Hepatocyte (in vitro differentiated cells): ENCODE data around the gene TNFSF8. TPM values are rescaled to one million over a fixed set of nuclear protein-coding genes. Genes with fewer than 3 reads are reported as not detected.

Experiments used
- DNase-seq: peaks from one replicate; pipeline ENCODE4 v3.0.0-alpha.2; 2016; ENCODE audit warnings: low spot score
- H2AFZ ChIP-seq: fragments of 200-600 bp; sonication (generic); 2 replicates; pipeline ENCODE4 v1.6.0; 2016; ENCODE audit warnings: antibody characterized with exemption, mild to moderate bottlenecking
- H3K27ac ChIP-seq: fragments of 200-600 bp; sonication (generic); 2 replicates; pipeline ENCODE4 v1.5.1; 2016; ENCODE audit warnings: mild to moderate bottlenecking
- H3K27me3 ChIP-seq: fragments of 200-600 bp; sonication (generic); 2 replicates; pipeline ENCODE4 v1.6.1; 2016
- H3K36me3 ChIP-seq: fragments of 200-600 bp; sonication (generic); replicated peaks from 2 replicates; pipeline ENCODE4 v1.5.1; 2016; ENCODE audit warnings: low read depth; ENCODE audit not compliant: insufficient read depth
- H3K4me1 ChIP-seq: fragments of 200-600 bp; sonication (generic); 2 replicates; pipeline ENCODE4 v1.5.1; 2016; ENCODE audit warnings: mild to moderate bottlenecking, moderate library complexity; ENCODE audit not compliant: insufficient read depth
- H3K4me2 ChIP-seq: fragments of 200-600 bp; sonication (generic); 2 replicates; pipeline ENCODE4 v1.6.0; 2016
- H3K4me3 ChIP-seq: fragments of 200-600 bp; sonication (generic); 2 replicates; pipeline ENCODE4 v1.5.1; 2016; ENCODE audit warnings: mild to moderate bottlenecking
- H3K79me2 ChIP-seq: fragments of 200-600 bp; sonication (generic); 2 replicates; pipeline ENCODE4 v1.6.0; 2017; ENCODE audit warnings: mild to moderate bottlenecking
- H3K9me2 ChIP-seq: fragments of 200-600 bp; sonication (generic); replicated peaks from 2 replicates; pipeline ENCODE4 v1.6.0; 2017; ENCODE audit warnings: mild to moderate bottlenecking; ENCODE audit not compliant: insufficient read depth
- H3K9me3 ChIP-seq: fragments of 200-600 bp; sonication (generic); 2 replicates; pipeline ENCODE4 v1.5.1; 2016; ENCODE audit warnings: low read depth, mild to moderate bottlenecking
- H4K20me1 ChIP-seq: fragments of 200-600 bp; sonication (generic); 2 replicates; pipeline ENCODE4 v1.6.0; 2016; ENCODE audit warnings: mild to moderate bottlenecking; ENCODE audit not compliant: insufficient read depth, poor library complexity, severe bottlenecking
- EZH2 ChIP-seq: fragments of 200-600 bp; sonication (generic); IDR thresholded peaks from 2 replicates; pipeline ENCODE4 v1.6.1; 2016; ENCODE audit warnings: antibody characterized with exemption, mild to moderate bottlenecking, borderline replicate concordance
- EZH2phosphoT487 ChIP-seq: fragments of 200-600 bp; sonication (generic); IDR thresholded peaks from one replicate; pipeline ENCODE4 v1.6.1; 2018; ENCODE audit warnings: antibody characterized with exemption, mild to moderate bottlenecking, low read depth, moderate library complexity; ENCODE audit not compliant: unreplicated experiment, severe bottlenecking
- WGBS: methylation state at CpG from one replicate; pipeline ENCODE4 v1.1.6; 2016; ENCODE audit warnings: low lambda C conversion rate; ENCODE audit errors: missing lambda C conversion rate; 5-methylcytosine and 5-hydroxymethylcytosine counted together
- polyA plus RNA-seq: library from polyadenylated mRNA; unstranded; fragments of >200 nt; fragmentation: Nextera tagmentation; extraction: Ambion mirVana; gene quantifications from 2 replicates; pipeline ENCODE4 v1.2.1, GENCODE V29; 2016
- total RNA-seq: library from RNA; depleted of rRNA; stranded (reverse); fragments of >200 nt; gene quantifications from 2 replicates; pipeline ENCODE4 v1.2.3, GENCODE V29; 2014
- TF ChIP-seq, protein P1 (sequence below): fragments of 200-600 bp; sonication (generic); IDR thresholded peaks from 2 replicates; pipeline ENCODE4 v1.5.1; 2016; ENCODE audit warnings: antibody characterized with exemption, mild to moderate bottlenecking; ENCODE audit not compliant: poor library complexity

The TNFSF8 gene
- total and polyA plus RNA-seq, 2 experiments from 2014 or later = not detected

- TF ChIP-seq EZH2phosphoT487 = no peak
- no peak for TF ChIP-seq EZH2
- TF ChIP-seq, protein P1, sequence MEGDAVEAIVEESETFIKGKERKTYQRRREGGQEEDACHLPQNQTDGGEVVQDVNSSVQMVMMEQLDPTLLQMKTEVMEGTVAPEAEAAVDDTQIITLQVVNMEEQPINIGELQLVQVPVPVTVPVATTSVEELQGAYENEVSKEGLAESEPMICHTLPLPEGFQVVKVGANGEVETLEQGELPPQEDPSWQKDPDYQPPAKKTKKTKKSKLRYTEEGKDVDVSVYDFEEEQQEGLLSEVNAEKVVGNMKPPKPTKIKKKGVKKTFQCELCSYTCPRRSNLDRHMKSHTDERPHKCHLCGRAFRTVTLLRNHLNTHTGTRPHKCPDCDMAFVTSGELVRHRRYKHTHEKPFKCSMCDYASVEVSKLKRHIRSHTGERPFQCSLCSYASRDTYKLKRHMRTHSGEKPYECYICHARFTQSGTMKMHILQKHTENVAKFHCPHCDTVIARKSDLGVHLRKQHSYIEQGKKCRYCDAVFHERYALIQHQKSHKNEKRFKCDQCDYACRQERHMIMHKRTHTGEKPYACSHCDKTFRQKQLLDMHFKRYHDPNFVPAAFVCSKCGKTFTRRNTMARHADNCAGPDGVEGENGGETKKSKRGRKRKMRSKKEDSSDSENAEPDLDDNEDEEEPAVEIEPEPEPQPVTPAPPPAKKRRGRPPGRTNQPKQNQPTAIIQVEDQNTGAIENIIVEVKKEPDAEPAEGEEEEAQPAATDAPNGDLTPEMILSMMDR = no peak
- no peaks in the 10 kb centered on the region for H4K20me1 ChIP-seq
- H3K79me2 ChIP-seq = no peaks in the 10 kb centered on the region
- WGBS = 98% methylated on average over 4 of the region's 4 CpGs
- DNase-seq = no peak
- no peak overlapping the region for H3K27ac ChIP-seq
- H3K36me3 ChIP-seq = no peaks in the 10 kb centered on the region
- H3K9me3 ChIP-seq = no peaks in the 10 kb centered on the region
- H3K9me2 ChIP-seq = no peaks in the 10 kb centered on the region
- H3K4me1 ChIP-seq = no peaks in the 10 kb centered on the region
- H3K4me2 ChIP-seq = no peak overlapping the region
- H2AFZ ChIP-seq = no peak overlapping the region
- no peaks in the 10 kb centered on the region for H3K27me3 ChIP-seq
- H3K4me3 ChIP-seq = no peak overlapping the region
Observed at GRCh38 chr9:114919611-114920010, 10.8 kb downstream of the TNFSF8 start.

GRCh38 chr9:114916481-114916880 is 13.9 kb downstream of the TNFSF8 start:
- 74% methylated on average over 7 of the region's 7 CpGs for WGBS
- Histone ChIP-seq H2AFZ (no peak overlapping the region), H3K4me2 (no peak overlapping the region), H3K36me3 (no peaks in the 10 kb centered on the region), H3K27ac (no peak overlapping the region), H3K4me3 (no peak overlapping the region), H3K4me1 (no peaks in the 10 kb centered on the region), H3K79me2 (no peaks in the 10 kb centered on the region), H4K20me1 (no peaks in the 10 kb centered on the region), H3K27me3 (no peaks in the 10 kb centered on the region), H3K9me3 (no peaks in the 10 kb centered on the region), H3K9me2 (no peaks in the 10 kb centered on the region)
- TF ChIP-seq, protein P1 = no peak
- no peak for TF ChIP-seq EZH2phosphoT487
- no peak for DNase-seq

DNA sequence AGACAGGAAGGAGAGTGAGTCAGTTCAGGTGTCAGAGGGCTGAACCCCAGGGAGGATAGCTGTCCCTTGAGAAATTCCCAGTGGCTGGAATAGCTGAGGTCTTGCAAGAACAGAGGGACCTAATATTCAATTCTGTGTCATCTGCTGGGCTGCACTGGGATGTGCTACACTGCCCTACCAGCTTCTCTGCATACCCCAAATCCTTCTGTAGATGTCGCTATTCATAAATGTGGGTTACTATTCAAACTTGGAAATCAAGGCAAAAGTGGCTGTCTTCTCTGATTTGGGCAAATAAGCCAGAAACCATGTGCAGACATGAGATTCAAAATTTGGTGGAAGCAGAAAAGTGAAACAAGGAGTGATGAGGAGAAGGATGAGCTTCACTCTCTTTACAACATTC is 16.3 kb downstream of the TNFSF8 start:
- peaks cover under 1% of the 10 kb centered on the region for H3K4me1 ChIP-seq
- TF ChIP-seq EZH2phosphoT487 (no peak), EZH2 (no peak)
- TF ChIP-seq, protein P1 = peak; percentile 26
- H3K36me3 ChIP-seq = no peaks in the 10 kb centered on the region
- no peak overlapping the region for H3K4me3 ChIP-seq
- no peaks in the 10 kb centered on the region for H3K9me3 ChIP-seq
- H4K20me1 ChIP-seq = no peaks in the 10 kb centered on the region
- no peak overlapping the region for H3K4me2 ChIP-seq
- no peaks in the 10 kb centered on the region for H3K27me3 ChIP-seq
- no peak overlapping the region for H2AFZ ChIP-seq
- no peaks in the 10 kb centered on the region for H3K79me2 ChIP-seq
- H3K27ac ChIP-seq = no peak overlapping the region
- WGBS = 65% methylated on average over 1 of the region's 1 CpG
- no peak for DNase-seq
- H3K9me2 ChIP-seq = no peaks in the 10 kb centered on the region

DNA sequence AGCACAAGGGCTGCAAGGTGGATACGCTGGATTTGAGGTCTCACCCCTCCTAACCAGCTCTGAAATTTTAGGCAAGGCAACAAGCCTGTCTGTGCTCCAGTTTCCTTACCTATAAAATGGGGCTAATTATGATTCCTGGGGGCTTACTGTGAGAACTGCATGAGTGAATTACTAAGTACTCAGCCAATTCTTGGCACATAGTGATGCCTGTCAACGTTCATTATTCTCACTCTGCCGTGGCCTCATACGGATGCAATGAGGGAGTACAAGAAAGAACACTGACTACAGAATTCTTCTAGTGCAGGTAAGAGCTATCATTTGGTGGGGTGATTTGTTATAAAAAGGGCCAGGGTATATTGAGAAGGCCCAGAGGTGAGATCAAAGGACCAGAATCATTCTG is 16.7 kb downstream of the TNFSF8 start:
- no peaks in the 10 kb centered on the region for H3K9me2 ChIP-seq
- no peaks in the 10 kb centered on the region for H3K9me3 ChIP-seq
- H3K4me1 ChIP-seq = peaks cover 5% of the 10 kb centered on the region
- H3K27ac ChIP-seq = no peak overlapping the region
- no peak overlapping the region for H2AFZ ChIP-seq
- no peak overlapping the region for H3K4me3 ChIP-seq
- H4K20me1 ChIP-seq = no peaks in the 10 kb centered on the region
- H3K27me3 ChIP-seq = no peaks in the 10 kb centered on the region
- DNase-seq = no peak
- no peaks in the 10 kb centered on the region for H3K79me2 ChIP-seq
- 88% methylated on average over 4 of the region's 4 CpGs for WGBS
- TF ChIP-seq EZH2phosphoT487 = no peak
- TF ChIP-seq, protein P1 = no peak
- TF ChIP-seq EZH2 = no peak
- H3K4me2 ChIP-seq = no peak overlapping the region
- no peaks in the 10 kb centered on the region for H3K36me3 ChIP-seq
